HCT116 (cell line): ENCODE results near the gene SLAMF7. TPM values are rescaled to one million over a fixed set of nuclear protein-coding genes. Genes with fewer than 3 reads are reported as not detected.

Experiments used
- ATAC-seq: fragments of 200-7000 bp; cut with Tn5 transposase; 2 replicates; pipeline ENCODE4 v1.9.1; 2020; ENCODE audit warnings: mild to moderate bottlenecking, moderate library complexity
- BruUV-seq: library from RNA; stranded (reverse); fragments of 400-500 nt; replicated peaks from 2 replicates; lab custom pipeline; 2021; lab: Mats Ljungman, UMichigan
- CTCF ChIA-PET: fragments of 300-600 bp; sonication (Branson Sonifier 250); formaldehyde crosslinking; loops from one replicate; lab custom pipeline; 2021; ENCODE audit warnings: antibody characterized with exemption; lab: Charles Lee
- POLR2A ChIA-PET: fragments of 300-600, 350-600 bp; sonication (Branson Sonifier 250); formaldehyde crosslinking; loops from one replicate; lab custom pipeline; 2021; ENCODE audit warnings: antibody characterized with exemption; lab: Charles Lee
- RAD21 ChIA-PET, 2 experiments: fragments of 300-600 bp; sonication (Branson Sonifier 250); formaldehyde crosslinking; loops; one replicate each; lab custom pipeline; 2023; ENCODE audit warnings: low total read pairs in 2 of 2; ENCODE audit not compliant: uncharacterized antibody in 2 of 2, unreplicated experiment in 2 of 2, low non-redundant PET in 1 of 2; lab: Charles Lee
- DNase-seq: peaks from one replicate; pipeline ENCODE4 v3.0.0-alpha.2; 2010; ENCODE audit warnings: low read depth, low spot score
- H2AFZ ChIP-seq: fragments of 200-600 bp; shearing (Covaris generic), sonication (generic); 2 replicates; pipeline ENCODE4 v1.6.1; 2017; ENCODE audit warnings: low read depth, mixed run types, mixed read lengths, antibody characterized with exemption, low read length; ENCODE audit not compliant: poor library complexity, severe bottlenecking
- H3K27ac ChIP-seq: 2 replicates; pipeline ENCODE4 v1.5.1; 2012; ENCODE audit warnings: low read depth, low read length
- H3K27me3 ChIP-seq: fragments of 200-600 bp; sonication (generic); 2 replicates; pipeline ENCODE4 v1.6.1; 2016; ENCODE audit warnings: mixed run types, low read length, mixed read lengths; ENCODE audit not compliant: insufficient read depth
- H3K36me3 ChIP-seq, 2 experiments: fragments of 200-500 bp in 1 of 2; fragments of 200-600 bp in 1 of 2; sonication (Bioruptor generic) in 1 of 2; sonication (generic) in 1 of 2; 2 replicates each; pipeline versions ENCODE4 v1.5.1 to v1.6.1; 2014 to 2016; ENCODE audit warnings: low read length in 2 of 2, inconsistent platforms in 1 of 2, mixed read lengths in 1 of 2, mixed run types in 1 of 2; ENCODE audit not compliant: insufficient read depth in 2 of 2, control insufficient read depth in 1 of 2
- H3K4me1 ChIP-seq, 2 experiments: fragments of 200-600 bp in 1 of 2; sonication (generic) in 1 of 2; 2 replicates each; pipeline versions ENCODE4 v1.5.1 to v1.6.1; 2012 to 2017; ENCODE audit warnings: low read length in 2 of 2, inconsistent platforms in 1 of 2, mild to moderate bottlenecking in 1 of 2, mixed read lengths in 1 of 2, mixed run types in 1 of 2, moderate library complexity in 1 of 2; ENCODE audit not compliant: insufficient read depth in 2 of 2, control insufficient read depth in 1 of 2
- H3K4me2 ChIP-seq: fragments of 200-600 bp; sonication (generic); 2 replicates; pipeline ENCODE4 v1.6.1; 2017; ENCODE audit warnings: mixed run types, low read length, mixed read lengths
- H3K4me3 ChIP-seq, 2 experiments: fragments of 200-600 bp in 1 of 2; sonication (generic) in 1 of 2; replicated peaks in 1 of 2; 2 replicates each; pipeline ENCODE4 v1.5.1; 2011 to 2016; ENCODE audit warnings: low read length in 2 of 2, control low read depth in 1 of 2, low read depth in 1 of 2, mild to moderate bottlenecking in 1 of 2, mixed read lengths in 1 of 2, mixed run types in 1 of 2
- H3K79me2 ChIP-seq: fragments of 200-600 bp; sonication (generic); 2 replicates; pipeline ENCODE4 v1.6.1; 2017; ENCODE audit warnings: mild to moderate bottlenecking, mixed run types, low read length, moderate library complexity, mixed read lengths; ENCODE audit not compliant: insufficient read depth
- H3K9ac ChIP-seq: fragments of 200-600 bp; sonication (generic); 2 replicates; pipeline ENCODE4 v1.6.1; 2016; ENCODE audit warnings: low read length, mixed read lengths
- H3K9me2 ChIP-seq: fragments of 200-600 bp; sonication (generic), shearing (Covaris generic); 2 replicates; pipeline ENCODE4 v1.6.1; 2017; ENCODE audit warnings: mixed run types, mild to moderate bottlenecking, moderate library complexity; ENCODE audit not compliant: insufficient read depth
- H3K9me3 ChIP-seq, 2 experiments: fragments of 200-500 bp in 1 of 2; fragments of 200-600 bp in 1 of 2; sonication (Bioruptor generic) in 1 of 2; sonication (generic) in 1 of 2; 2 replicates each; pipeline ENCODE4 v1.6.1; 2014 to 2017; ENCODE audit warnings: low read length in 2 of 2, mixed read lengths in 2 of 2, inconsistent platforms in 1 of 2, low read depth in 1 of 2, mild to moderate bottlenecking in 1 of 2, mixed run types in 1 of 2, moderate library complexity in 1 of 2; ENCODE audit not compliant: control insufficient read depth in 1 of 2, insufficient read depth in 1 of 2
- H4K20me1 ChIP-seq: fragments of 200-600 bp; sonication (generic), shearing (Covaris generic); 2 replicates; pipeline ENCODE4 v1.6.1; 2017; ENCODE audit warnings: mixed run types, mild to moderate bottlenecking, moderate library complexity; ENCODE audit not compliant: insufficient read depth
- ATF3 ChIP-seq: IDR thresholded peaks from 2 replicates; pipeline ENCODE4 v1.6.1; 2012
- ELF1 ChIP-seq: IDR thresholded peaks from 2 replicates; pipeline ENCODE4 v1.6.1; 2012; ENCODE audit warnings: low read depth, borderline replicate concordance
- EZH2 ChIP-seq: fragments of 200-600 bp; sonication (generic); IDR thresholded peaks from 2 replicates; pipeline ENCODE4 v1.6.1; 2017; ENCODE audit warnings: antibody characterized with exemption, mixed run types
- EZH2phosphoT487 ChIP-seq: fragments of 200-600 bp; IDR thresholded peaks from 2 replicates; pipeline ENCODE4 v1.6.1; 2018; ENCODE audit warnings: antibody characterized with exemption, borderline replicate concordance
- FOSL1 ChIP-seq: IDR thresholded peaks from 2 replicates; pipeline ENCODE4 v1.6.1; 2012; ENCODE audit warnings: low read depth
- JUND ChIP-seq: IDR thresholded peaks from 2 replicates; pipeline ENCODE4 v1.6.1; 2012
- MAX ChIP-seq: IDR thresholded peaks from 2 replicates; pipeline ENCODE4 v1.6.1; 2012
- POLR2AphosphoS5 ChIP-seq: IDR thresholded peaks from 2 replicates; pipeline ENCODE4 v1.6.1; 2011; ENCODE audit warnings: mild to moderate bottlenecking, low read depth, low read length, moderate library complexity
- RAD21 ChIP-seq: IDR thresholded peaks from 2 replicates; pipeline ENCODE4 v1.6.1; 2012; ENCODE audit warnings: low read depth, mild to moderate bottlenecking
- SIN3A ChIP-seq: IDR thresholded peaks from 2 replicates; pipeline ENCODE4 v1.6.1; 2012; ENCODE audit warnings: low read depth
- SP1 ChIP-seq: IDR thresholded peaks from 2 replicates; pipeline ENCODE4 v1.6.1; 2012; ENCODE audit warnings: low read depth
- SRF ChIP-seq: IDR thresholded peaks from 2 replicates; pipeline ENCODE4 v1.6.1; 2012; ENCODE audit warnings: low read depth
- TCF7L2 ChIP-seq: IDR thresholded peaks from 2 replicates; pipeline ENCODE4 v1.7.0; 2011; ENCODE audit warnings: borderline replicate concordance, inconsistent platforms; ENCODE audit not compliant: insufficient read depth, insufficient read length; ENCODE audit errors: extremely low read depth
- YY1 ChIP-seq: IDR thresholded peaks from 2 replicates; pipeline ENCODE4 v1.6.1; 2011; ENCODE audit warnings: low read length, low read depth, moderate library complexity, mild to moderate bottlenecking; ENCODE audit not compliant: insufficient replicate concordance; ENCODE audit errors: extremely low read depth
- ZFX ChIP-seq: fragments of 450-650 bp; IDR thresholded peaks from 2 replicates; pipeline ENCODE4 v1.6.1; 2017
- ZNF274 ChIP-seq: fragments of 200-500 bp; sonication (Bioruptor generic); IDR thresholded peaks from 2 replicates; pipeline ENCODE4 v1.6.1; 2014; ENCODE audit warnings: mild to moderate bottlenecking, low read depth, low read length, inconsistent platforms
- intact Hi-C: fragments of 100-400 bp; cut with micrococcal nuclease; formaldehyde crosslinking; loops from 2 replicates; pipeline ENCODE4 v1.10.0; 2022
- total RNA-seq: library from RNA; stranded (reverse); gene quantifications from one replicate; pipeline ENCODE4 v1.2.1, GENCODE V29; 2021; ENCODE audit not compliant: unreplicated experiment
- TF ChIP-seq, protein P1 (sequence below), 3 experiments: fragments of 200-600 bp in 1 of 3; sonication (generic) in 1 of 3; IDR thresholded peaks in 2 of 3; conservative IDR thresholded peaks in 1 of 3; 2 replicates each; pipeline ENCODE4 v1.5.1; 2012 to 2017; ENCODE audit warnings: low read depth in 2 of 3, low read length in 2 of 3, antibody characterized with exemption in 1 of 3, borderline replicate concordance in 1 of 3, control low read depth in 1 of 3, mild to moderate bottlenecking in 1 of 3, mixed read lengths in 1 of 3, mixed run types in 1 of 3, moderate library complexity in 1 of 3; ENCODE audit not compliant: insufficient read depth in 1 of 3
- TF ChIP-seq, protein P2 (sequence below): IDR thresholded peaks from 2 replicates; pipeline ENCODE4 v1.6.1; 2012; ENCODE audit warnings: low read depth

The SLAMF7 gene
- total RNA-seq, 1 experiment from 2014 or later, result 0.34 TPM

- Histone ChIP-seq H3K9ac (no peak overlapping the region), H3K9me2 (no peaks in the 10 kb centered on the region), H3K9me3 (no peaks in the 10 kb centered on the region), H3K36me3 (no peaks in the 10 kb centered on the region), H3K27me3 (no peaks in the 10 kb centered on the region; the same call in 1 of the 2 replicates), H4K20me1 (no peaks in the 10 kb centered on the region), H3K79me2 (no peaks in the 10 kb centered on the region), H3K27ac (no peak overlapping the region), H3K4me1 (no peaks in the 10 kb centered on the region), H3K4me2 (no peak overlapping the region), H3K4me3 (no peak overlapping the region), H2AFZ (no peak overlapping the region)
- BruUV-seq, result no TSS peak
- intact Hi-C loops, result no loop called here
- CTCF ChIA-PET, result no interaction called here
- no peak for DNase-seq
- ATAC-seq, result no peak
- RAD21 ChIA-PET, result no interaction called here
- TF ChIP-seq SP1 (no peak), RAD21 (no peak), EZH2phosphoT487 (no peak), ZNF274 (no peak), FOSL1 (no peak), EZH2 (no peak), JUND (no peak), SRF (no peak), YY1 (no peak), TCF7L2 (no peak), ELF1 (no peak), POLR2AphosphoS5 (no peak), ATF3 (no peak), MAX (no peak), SIN3A (no peak), ZFX (no peak)
- TF ChIP-seq, protein P1, sequence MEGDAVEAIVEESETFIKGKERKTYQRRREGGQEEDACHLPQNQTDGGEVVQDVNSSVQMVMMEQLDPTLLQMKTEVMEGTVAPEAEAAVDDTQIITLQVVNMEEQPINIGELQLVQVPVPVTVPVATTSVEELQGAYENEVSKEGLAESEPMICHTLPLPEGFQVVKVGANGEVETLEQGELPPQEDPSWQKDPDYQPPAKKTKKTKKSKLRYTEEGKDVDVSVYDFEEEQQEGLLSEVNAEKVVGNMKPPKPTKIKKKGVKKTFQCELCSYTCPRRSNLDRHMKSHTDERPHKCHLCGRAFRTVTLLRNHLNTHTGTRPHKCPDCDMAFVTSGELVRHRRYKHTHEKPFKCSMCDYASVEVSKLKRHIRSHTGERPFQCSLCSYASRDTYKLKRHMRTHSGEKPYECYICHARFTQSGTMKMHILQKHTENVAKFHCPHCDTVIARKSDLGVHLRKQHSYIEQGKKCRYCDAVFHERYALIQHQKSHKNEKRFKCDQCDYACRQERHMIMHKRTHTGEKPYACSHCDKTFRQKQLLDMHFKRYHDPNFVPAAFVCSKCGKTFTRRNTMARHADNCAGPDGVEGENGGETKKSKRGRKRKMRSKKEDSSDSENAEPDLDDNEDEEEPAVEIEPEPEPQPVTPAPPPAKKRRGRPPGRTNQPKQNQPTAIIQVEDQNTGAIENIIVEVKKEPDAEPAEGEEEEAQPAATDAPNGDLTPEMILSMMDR (IDR thresholded peaks at IDR 0.05 in 2 of 3, conservative IDR thresholded peaks at IDR 0.05 in 1 of 3; ENCODE audit: borderline replicate concordance in 1 of 3, insufficient read depth in 1 of 3, low read depth in 2 of 3, low read length in 2 of 3), result no peak
- TF ChIP-seq, protein P2, sequence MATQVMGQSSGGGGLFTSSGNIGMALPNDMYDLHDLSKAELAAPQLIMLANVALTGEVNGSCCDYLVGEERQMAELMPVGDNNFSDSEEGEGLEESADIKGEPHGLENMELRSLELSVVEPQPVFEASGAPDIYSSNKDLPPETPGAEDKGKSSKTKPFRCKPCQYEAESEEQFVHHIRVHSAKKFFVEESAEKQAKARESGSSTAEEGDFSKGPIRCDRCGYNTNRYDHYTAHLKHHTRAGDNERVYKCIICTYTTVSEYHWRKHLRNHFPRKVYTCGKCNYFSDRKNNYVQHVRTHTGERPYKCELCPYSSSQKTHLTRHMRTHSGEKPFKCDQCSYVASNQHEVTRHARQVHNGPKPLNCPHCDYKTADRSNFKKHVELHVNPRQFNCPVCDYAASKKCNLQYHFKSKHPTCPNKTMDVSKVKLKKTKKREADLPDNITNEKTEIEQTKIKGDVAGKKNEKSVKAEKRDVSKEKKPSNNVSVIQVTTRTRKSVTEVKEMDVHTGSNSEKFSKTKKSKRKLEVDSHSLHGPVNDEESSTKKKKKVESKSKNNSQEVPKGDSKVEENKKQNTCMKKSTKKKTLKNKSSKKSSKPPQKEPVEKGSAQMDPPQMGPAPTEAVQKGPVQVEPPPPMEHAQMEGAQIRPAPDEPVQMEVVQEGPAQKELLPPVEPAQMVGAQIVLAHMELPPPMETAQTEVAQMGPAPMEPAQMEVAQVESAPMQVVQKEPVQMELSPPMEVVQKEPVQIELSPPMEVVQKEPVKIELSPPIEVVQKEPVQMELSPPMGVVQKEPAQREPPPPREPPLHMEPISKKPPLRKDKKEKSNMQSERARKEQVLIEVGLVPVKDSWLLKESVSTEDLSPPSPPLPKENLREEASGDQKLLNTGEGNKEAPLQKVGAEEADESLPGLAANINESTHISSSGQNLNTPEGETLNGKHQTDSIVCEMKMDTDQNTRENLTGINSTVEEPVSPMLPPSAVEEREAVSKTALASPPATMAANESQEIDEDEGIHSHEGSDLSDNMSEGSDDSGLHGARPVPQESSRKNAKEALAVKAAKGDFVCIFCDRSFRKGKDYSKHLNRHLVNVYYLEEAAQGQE, result no peak
- POLR2A ChIA-PET, result no interaction called here
These were observed 30.9 kb upstream of the SLAMF7 start for GRCh38 chr1:160708118-160708517.
